GM19397 (cell line): ENCODE measurements around the gene KLF12.

Experiments
- ATAC-seq: cut with Tn5 transposase; IDR thresholded peaks from one replicate; pipeline ENCODE4 v1.9.1; 2021; ENCODE audit warnings: mild to moderate bottlenecking, moderate library complexity; ENCODE audit not compliant: unreplicated experiment

The KLF12 gene

GRCh38 chr13:74135326-74136083, 1.3 kb upstream of the KLF12 start:
- ATAC-seq = peak; percentile 53

- peak; percentile 31 for ATAC-seq
Measured at GRCh38 chr13:74134777-74135325, 647 bp upstream of the KLF12 start.

DNA sequence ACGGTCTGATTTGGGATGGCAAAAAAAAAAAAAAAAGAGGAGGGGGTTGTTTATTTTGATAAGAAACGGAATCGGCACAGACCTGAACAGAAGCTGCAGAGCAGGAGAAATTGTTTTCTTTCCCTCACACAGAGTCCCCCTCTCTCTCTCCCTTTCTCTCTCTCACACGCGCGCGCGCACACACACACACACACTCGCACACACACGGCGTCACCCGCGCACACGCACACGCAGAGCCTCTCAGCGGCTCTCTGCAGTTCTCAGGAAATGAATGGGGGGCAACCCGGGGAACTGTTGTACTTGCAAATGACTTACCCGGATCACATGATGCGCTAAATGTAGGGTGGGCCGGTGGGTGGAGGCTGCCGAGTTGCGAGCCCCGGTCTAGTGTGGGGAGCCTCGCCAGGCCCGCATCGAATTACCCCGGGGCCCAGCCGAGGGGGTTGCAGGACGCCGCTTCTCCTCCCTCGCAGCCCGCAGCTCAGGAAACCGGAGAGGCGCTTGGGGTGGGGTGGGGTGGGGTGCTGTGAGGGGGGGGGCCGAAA, 475 bp downstream of the KLF12 start:
- ATAC-seq = peak; percentile 38

GRCh38 chr13:74132776-74133656, 1.2 kb downstream of the KLF12 start:
- ATAC-seq = no peak

DNA sequence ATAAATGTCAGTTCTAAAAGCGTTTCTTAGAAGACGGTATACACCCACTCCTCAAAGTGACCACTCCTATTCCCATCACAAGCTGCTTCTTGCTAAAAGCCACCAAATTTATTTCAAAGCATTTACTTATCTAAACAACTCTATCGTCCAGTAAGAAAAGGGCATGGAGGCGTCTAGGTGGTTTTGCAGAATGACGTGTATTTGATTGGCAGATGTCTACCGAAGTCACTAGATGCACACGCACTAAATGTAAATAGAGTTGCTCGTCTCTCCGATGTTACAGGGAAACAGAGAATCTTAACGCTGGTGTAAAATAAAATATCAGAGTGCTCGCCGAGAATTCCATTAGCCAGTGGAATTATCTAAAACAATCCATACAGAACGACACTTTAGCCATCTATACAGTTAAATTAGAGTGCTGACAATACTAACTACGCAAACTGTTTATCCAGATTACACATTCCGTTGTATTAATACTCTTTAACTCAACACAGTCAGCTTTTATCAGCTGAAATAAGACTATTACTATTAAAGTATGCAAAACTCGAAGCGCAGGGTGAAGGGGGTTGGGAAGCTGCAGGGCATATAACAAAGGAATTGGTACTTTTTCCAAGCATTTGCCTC, 1.9 kb downstream of the KLF12 start:
- ATAC-seq = no peak

- no peak for ATAC-seq
Measured at GRCh38 chr13:74131227-74131626, 3.0 kb downstream of the KLF12 start.

- no peak for ATAC-seq
Measured at GRCh38 chr13:74129500-74130191, 4.6 kb downstream of the KLF12 start.

- no peak for ATAC-seq
Measured at GRCh38 chr13:74128156-74128767, 5.9 kb downstream of the KLF12 start.

DNA sequence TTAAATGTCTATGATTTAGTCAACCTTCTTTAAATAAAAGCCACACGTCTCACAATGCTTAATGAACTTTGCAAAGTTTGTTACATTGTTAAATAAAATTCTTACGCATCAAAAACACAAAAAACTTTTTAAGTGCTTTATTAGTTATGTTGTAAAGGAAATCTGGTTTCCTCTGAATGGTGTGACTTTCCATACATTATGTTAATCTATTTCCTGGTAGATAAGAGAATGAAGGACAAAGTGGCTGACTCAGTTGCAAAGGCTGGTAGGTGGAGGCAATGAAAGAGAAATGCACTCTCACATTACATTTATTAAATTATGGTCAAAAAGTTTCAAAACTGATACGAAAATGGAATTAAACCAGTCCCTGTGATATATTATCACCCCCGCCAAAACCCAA, 15.9 kb downstream of the KLF12 start:
- ATAC-seq = no peak

DNA sequence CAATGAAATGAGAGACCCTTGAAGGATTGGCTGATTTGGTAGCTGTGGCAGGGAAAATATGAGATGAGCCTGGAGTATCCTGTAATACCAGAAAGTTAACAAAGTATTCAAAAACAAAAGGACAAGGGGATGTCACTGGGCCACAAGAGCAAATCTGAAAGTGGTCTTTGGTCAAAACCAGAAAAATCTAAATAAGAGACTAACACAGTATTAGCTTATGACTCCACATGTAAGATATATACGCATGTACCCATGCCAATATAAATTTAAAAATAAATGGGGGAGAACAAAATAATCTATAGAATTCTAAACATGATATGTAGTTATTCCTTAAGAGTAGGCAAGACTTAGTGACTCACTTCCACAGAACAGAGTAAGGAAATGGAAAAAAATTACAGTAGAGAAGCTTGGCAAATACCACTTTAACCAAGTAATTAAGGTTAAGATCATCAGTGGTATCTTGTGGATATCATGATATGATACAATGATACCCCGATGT, 16.9 kb downstream of the KLF12 start:
- ATAC-seq = no peak

DNA sequence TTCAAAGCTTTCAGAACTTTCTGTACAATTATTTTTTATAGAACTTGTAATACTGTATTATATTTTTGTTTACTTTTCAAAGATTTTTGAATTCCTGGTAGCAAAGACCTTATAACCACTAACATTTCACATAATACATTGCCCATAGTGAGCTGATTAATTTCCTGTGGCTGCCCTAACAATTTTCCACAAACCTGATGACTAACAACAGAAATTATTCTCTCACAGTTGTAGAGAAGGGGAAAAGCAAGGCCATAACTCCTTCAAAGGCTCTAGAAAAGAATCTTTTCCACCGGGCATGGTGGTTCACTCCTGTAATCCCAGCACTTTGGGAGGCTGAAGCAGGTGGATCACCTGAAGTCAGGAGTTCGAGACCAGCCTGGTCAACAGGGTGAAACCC, 19.1 kb downstream of the KLF12 start:
- no peak for ATAC-seq

GRCh38 chr13:74114641-74115040, 19.6 kb downstream of the KLF12 start:
- no peak for ATAC-seq

DNA sequence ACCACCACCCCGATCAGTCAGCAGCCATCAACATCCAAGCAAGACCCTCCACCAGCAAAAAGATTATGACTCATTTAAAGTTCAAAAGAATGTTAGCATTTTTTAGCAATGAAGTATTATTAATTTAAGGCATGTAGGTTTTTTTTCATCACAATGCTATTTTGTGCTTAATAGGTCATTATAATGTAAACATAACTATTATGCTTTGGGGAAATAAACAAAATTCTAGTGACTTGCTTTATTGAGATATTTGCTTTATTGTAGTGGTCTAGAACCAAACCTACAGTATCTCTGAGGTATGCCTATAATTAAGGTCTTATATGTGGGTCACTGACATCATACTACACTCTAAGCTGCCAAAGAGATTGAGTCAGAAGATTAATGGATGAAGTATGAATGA, 20.0 kb downstream of the KLF12 start:
- no peak for ATAC-seq

DNA sequence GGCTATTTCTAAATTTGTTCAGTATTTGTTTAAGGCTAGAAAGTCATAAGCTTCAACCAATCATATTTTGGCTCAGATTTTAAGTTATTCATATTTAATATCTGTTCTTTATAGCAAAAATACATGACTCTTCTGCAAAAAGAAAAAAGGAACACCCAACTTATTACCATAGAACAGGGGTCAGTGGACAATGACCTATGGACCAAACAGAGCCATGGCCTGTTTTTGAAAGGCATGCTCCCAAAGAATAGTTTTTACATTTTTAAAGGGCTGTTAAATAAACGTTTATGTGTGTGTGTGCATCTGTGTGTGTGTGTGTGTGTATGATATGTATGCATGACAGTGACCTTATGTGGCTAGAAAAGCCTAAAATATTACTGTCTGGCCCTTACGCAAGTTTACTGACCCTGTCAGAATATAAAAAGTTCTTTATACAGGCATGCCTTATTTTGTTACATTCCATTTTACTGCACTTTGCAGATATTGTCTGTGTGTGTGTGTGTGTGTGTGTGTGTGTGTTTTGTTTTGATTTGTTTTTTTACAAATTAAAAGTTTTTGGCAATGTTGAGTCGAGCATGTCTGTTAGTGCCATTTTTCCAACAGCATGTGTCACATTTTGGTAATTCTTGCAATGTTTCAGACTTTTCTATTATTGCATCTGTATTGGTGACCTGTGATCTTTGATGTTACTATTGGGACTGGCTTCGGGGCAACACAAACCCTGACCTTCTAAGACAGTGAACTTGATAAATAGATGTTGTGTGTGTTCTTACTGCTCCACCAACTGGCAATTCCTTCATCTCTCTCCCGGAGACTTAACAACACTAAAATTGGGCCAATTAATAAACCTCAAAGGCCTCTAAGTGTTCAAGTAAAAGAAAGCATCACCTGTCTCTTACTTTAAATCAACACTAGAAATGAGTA, 22.0 kb downstream of the KLF12 start:
- no peak for ATAC-seq

GRCh38 chr13:74111399-74111798, 22.8 kb downstream of the KLF12 start:
- no peak for ATAC-seq

DNA sequence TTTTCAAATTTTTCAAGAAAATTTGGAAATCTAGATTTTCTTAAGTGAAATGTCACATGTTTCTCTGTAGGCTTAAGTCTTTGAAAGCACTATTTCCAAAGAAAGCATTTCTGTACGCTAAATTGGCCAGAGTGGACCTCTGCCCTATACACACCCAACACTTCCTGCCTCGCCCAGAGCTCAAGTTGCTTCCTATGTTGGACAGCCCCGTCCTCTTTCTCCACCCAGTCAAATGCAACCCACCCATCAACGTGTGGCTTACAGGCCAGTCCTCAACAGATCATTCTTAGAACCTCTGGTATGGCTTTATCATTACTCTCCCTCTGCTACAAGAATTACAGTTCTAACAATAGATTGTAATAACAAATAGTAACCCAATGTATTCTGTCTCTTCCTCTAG, 24.2 kb downstream of the KLF12 start:
- no peak for ATAC-seq

- no peak for ATAC-seq
Measured at GRCh38 chr13:74107598-74107997, 26.6 kb downstream of the KLF12 start.

DNA sequence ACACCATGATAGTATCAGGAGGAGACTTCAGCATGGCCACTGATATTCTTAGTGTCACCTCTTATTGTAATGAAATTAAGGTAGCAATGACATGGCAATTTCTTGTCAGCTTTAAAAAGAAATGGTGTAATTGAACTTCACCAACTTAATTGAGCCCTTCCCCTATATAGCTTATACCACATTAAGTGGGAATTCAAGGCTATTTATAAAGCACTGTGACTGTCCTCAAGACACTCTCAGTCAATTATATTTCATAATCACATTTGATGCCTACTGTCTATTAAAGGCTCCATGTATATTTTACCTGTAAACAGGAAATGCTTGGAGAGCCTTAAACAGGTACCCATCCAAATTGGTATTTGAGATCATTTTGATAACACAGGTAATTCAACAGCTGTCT, 28.3 kb downstream of the KLF12 start:
- ATAC-seq = no peak
